NT2/D1 (cell line): ENCODE measurements around the gene CAMK2B.

Experiments used
- DNase-seq: peaks from one replicate; pipeline ENCODE4 v3.0.0-alpha.2; 2011; ENCODE audit warnings: low read depth, low spot score
- H3K27me3 ChIP-seq: 2 replicates; pipeline ENCODE4 v1.6.0; 2011; ENCODE audit warnings: mild to moderate bottlenecking; ENCODE audit not compliant: insufficient read length, insufficient read depth
- H3K36me3 ChIP-seq: 2 replicates; pipeline ENCODE4 v1.6.1; 2011; ENCODE audit warnings: mild to moderate bottlenecking, low read length, mixed read lengths; ENCODE audit not compliant: insufficient read depth, insufficient read length
- H3K4me1 ChIP-seq: 2 replicates; pipeline ENCODE4 v1.5.1; 2011; ENCODE audit not compliant: insufficient read depth, insufficient read length
- H3K4me3 ChIP-seq: 2 replicates; pipeline ENCODE4 v1.5.1; 2011; ENCODE audit warnings: low read depth; ENCODE audit not compliant: insufficient read length
- H3K9ac ChIP-seq: 2 replicates; pipeline ENCODE4 v1.6.0; 2011; ENCODE audit warnings: low read depth; ENCODE audit not compliant: insufficient read length
- H3K9me3 ChIP-seq: 2 replicates; pipeline ENCODE4 v1.5.1; 2011; ENCODE audit warnings: mild to moderate bottlenecking, low read length; ENCODE audit not compliant: insufficient read depth
- SUZ12 ChIP-seq: IDR thresholded peaks from 2 replicates; pipeline ENCODE4 v1.6.1; 2011; ENCODE audit not compliant: insufficient read length, insufficient read depth; ENCODE audit errors: extremely low read depth
- YY1 ChIP-seq: IDR thresholded peaks from 2 replicates; pipeline ENCODE4 v1.6.1; 2011; ENCODE audit not compliant: insufficient read length, insufficient read depth
- ZNF274 ChIP-seq: IDR thresholded peaks from 2 replicates; pipeline ENCODE4 v1.6.1; 2011; ENCODE audit warnings: mild to moderate bottlenecking, low read depth, low read length

The CAMK2B gene

GRCh38 chr7:44287488-44288380 is 37.7 kb downstream of the CAMK2B start:
- TF ChIP-seq ZNF274 (no peak), YY1 (no peak), SUZ12 (no peak)
- H3K27me3 ChIP-seq: peaks cover 12% of the 10 kb centered on the region
- no peaks in the 10 kb centered on the region for H3K36me3 ChIP-seq
- H3K4me3 ChIP-seq: no peak overlapping the region
- no peaks in the 10 kb centered on the region for H3K9me3 ChIP-seq
- no peak overlapping the region for H3K9ac ChIP-seq
- H3K4me1 ChIP-seq: peaks cover 12% of the 10 kb centered on the region
- no peak for DNase-seq

GRCh38 chr7:44286618-44287487 is 38.5 kb downstream of the CAMK2B start:
- Histone ChIP-seq H3K4me3 (no peak overlapping the region), H3K4me1 (peaks cover 12% of the 10 kb centered on the region), H3K36me3 (no peaks in the 10 kb centered on the region), H3K27me3 (peaks cover 3% of the 10 kb centered on the region), H3K9me3 (no peaks in the 10 kb centered on the region), H3K9ac (no peak overlapping the region)
- TF ChIP-seq SUZ12 (no peak), YY1 (no peak), ZNF274 (no peak)
- DNase-seq: no peak

GRCh38 chr7:44286182-44286617 is 39.2 kb downstream of the CAMK2B start:
- no peak overlapping the region for H3K4me3 ChIP-seq
- no peaks in the 10 kb centered on the region for H3K9me3 ChIP-seq
- no peak overlapping the region for H3K9ac ChIP-seq
- TF ChIP-seq YY1 (no peak), ZNF274 (no peak)
- H3K4me1 ChIP-seq: peaks cover 12% of the 10 kb centered on the region
- no peak for DNase-seq
- H3K27me3 ChIP-seq: peaks cover 4% of the 10 kb centered on the region
- no peaks in the 10 kb centered on the region for H3K36me3 ChIP-seq

GRCh38 chr7:44285561-44285960 is 39.8 kb downstream of the CAMK2B start:
- no peak for TF ChIP-seq SUZ12
- no peak for TF ChIP-seq YY1
- TF ChIP-seq ZNF274: no peak
- H3K27me3 ChIP-seq: peaks cover 10% of the 10 kb centered on the region

GRCh38 chr7:44284881-44285541 is 40.4 kb downstream of the CAMK2B start:
- Histone ChIP-seq H3K9me3 (no peaks in the 10 kb centered on the region), H3K4me1 (peaks cover 12% of the 10 kb centered on the region), H3K9ac (no peak overlapping the region), H3K36me3 (no peaks in the 10 kb centered on the region), H3K27me3 (peaks cover 16% of the 10 kb centered on the region), H3K4me3 (no peak overlapping the region)
- no peak for DNase-seq
- TF ChIP-seq YY1 (no peak), ZNF274 (no peak), SUZ12 (no peak)

More at GRCh38 chr7:44285561-44285960, 39.8 kb downstream of the CAMK2B start:
- no peaks in the 10 kb centered on the region for H3K9me3 ChIP-seq
- no peak for DNase-seq
- H3K9ac ChIP-seq: no peak overlapping the region
- H3K4me1 ChIP-seq: peaks cover 12% of the 10 kb centered on the region
- H3K4me3 ChIP-seq: no peak overlapping the region
- no peaks in the 10 kb centered on the region for H3K36me3 ChIP-seq

GRCh38 chr7:44284216-44284615 is 41.2 kb downstream of the CAMK2B start:
- no peak for DNase-seq
- no peaks in the 10 kb centered on the region for H3K36me3 ChIP-seq
- no peak overlapping the region for H3K4me3 ChIP-seq
- no peak overlapping the region for H3K9ac ChIP-seq
- H3K9me3 ChIP-seq: no peaks in the 10 kb centered on the region
- peaks cover 20% of the 10 kb centered on the region for H3K27me3 ChIP-seq
- no peak for TF ChIP-seq SUZ12
- TF ChIP-seq ZNF274: no peak
- no peak for TF ChIP-seq YY1
- peaks cover 15% of the 10 kb centered on the region for H3K4me1 ChIP-seq

GRCh38 chr7:44283381-44284211 is 41.8 kb downstream of the CAMK2B start:
- TF ChIP-seq ZNF274 (no peak), SUZ12 (no peak), YY1 (no peak)
- no peaks in the 10 kb centered on the region for H3K9me3 ChIP-seq
- no peak overlapping the region for H3K4me3 ChIP-seq
- DNase-seq: no peak
- H3K27me3 ChIP-seq: peaks cover 22% of the 10 kb centered on the region
- H3K36me3 ChIP-seq: no peaks in the 10 kb centered on the region
- H3K9ac ChIP-seq: no peak overlapping the region
- H3K4me1 ChIP-seq: peaks cover 16% of the 10 kb centered on the region
